ENCODE results near the gene NUDT1.
A peak's percentile ranks its signal among the peaks of the same experiment; 100 is the strongest.

Gene NUDT1

GRCh38 chr7:2295936-2296620, 54.1 kb downstream of the NUDT1 start:
- DNase-seq (ENCODE audit: low read depth in 2 of 3, low spot score in 1 of 3) = no peak

DNA sequence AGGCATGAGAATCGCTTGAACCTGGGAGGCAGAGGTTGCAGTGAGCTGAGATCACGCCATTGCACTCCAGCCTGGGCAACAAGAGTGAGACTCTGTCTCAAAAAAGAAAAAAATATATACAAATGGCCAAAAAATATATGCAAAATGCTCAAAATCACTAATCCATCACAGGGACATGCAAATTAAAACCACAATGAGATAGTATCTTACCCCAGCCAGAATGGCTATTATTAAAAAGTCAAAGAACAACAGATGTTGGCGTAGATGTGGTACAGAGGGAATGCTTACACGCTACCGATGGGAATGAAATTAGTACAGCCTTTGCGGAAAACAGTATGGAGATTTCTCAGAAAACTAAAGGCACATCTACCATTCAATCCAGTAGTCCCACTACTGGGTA, 54.8 kb downstream of the NUDT1 start:
- no peak for DNase-seq (ENCODE audit: low read depth in 2 of 3, low spot score in 1 of 3)

- peak in 2 of 3 donors; percentile 26 to 30 for DNase-seq (ENCODE audit: low read depth in 2 of 3, low spot score in 1 of 3)
Observed at GRCh38 chr7:2299131-2299829, 57.3 kb downstream of the NUDT1 start.

DNA sequence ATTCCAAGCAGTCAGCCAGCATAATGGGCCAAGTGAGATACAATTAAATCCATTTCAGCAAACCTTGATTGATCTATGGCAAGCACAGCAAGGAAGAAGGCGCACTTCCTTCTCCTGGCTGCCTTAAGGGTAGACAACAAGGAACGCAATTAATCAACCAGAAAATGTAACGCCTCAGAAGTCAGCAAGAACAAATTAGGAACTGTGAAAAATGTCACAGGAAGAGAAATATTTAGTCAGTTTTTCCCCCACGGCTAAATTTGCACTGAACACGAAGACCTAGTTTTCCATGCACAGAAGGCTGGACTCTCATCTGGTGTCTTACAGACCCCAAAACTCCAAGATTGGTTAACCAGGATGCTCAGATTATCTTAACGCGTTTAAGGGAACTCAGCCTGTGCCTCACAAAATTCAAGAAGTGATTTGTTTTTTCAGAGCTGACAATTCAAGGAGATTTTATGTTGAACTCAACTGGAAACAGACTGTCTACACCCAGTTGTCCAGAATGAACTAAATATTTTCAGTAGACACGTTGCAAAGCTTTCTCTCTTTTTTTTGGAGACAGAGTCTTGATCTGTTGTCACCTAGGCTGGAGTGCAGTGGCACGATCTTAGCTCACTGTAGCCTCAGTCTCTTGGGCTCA, 58.0 kb downstream of the NUDT1 start:
- DNase-seq (ENCODE audit: low read depth in 2 of 3, low spot score in 1 of 3) = no peak
